Uterus (tissue), 4 donors: ENCODE measurements around the gene RREB1. TPM values are rescaled to one million over a fixed set of nuclear protein-coding genes. Genes with fewer than 3 reads are reported as not detected.

ENCODE experiments used
- DNase-seq, 2 donors: peaks; one replicate each; pipeline ENCODE4 v3.0.0-alpha.2; 2019 to 2020
- H3K27ac ChIP-seq, 2 donors: fragments of 200-600 bp; sonication (generic); 1 replicate in 1 of 2; 2 replicates in 1 of 2; pipeline ENCODE4 v1.5.1; 2016 to 2018
- H3K27me3 ChIP-seq, 2 donors: fragments of 200-600 bp; sonication (generic); one replicate each; pipeline ENCODE4 v1.5.1; 2018 to 2019; ENCODE audit warnings: control low read depth in 1 of 2
- H3K36me3 ChIP-seq, 2 donors: fragments of 200-600 bp; sonication (generic); one replicate each; pipeline ENCODE4 v1.5.1; 2019; ENCODE audit warnings: control low read depth in 1 of 2
- H3K4me1 ChIP-seq, 2 donors: fragments of 200-600 bp; sonication (generic); one replicate each; pipeline ENCODE4 v1.5.1; 2018 to 2019; ENCODE audit warnings: control low read depth in 1 of 2
- H3K4me3 ChIP-seq, 2 donors: fragments of 200-600 bp; sonication (generic); 1 replicate in 1 of 2; 2 replicates in 1 of 2; pipeline ENCODE4 v1.5.1; 2018 to 2019; ENCODE audit warnings: mild to moderate bottlenecking in 1 of 2
- H3K9me3 ChIP-seq, 2 donors: fragments of 200-600 bp; sonication (generic); one replicate each; pipeline ENCODE4 v1.5.1; 2019; ENCODE audit warnings: control low read depth in 1 of 2
- POLR2A ChIP-seq, 2 donors: fragments of 450-650 bp; IDR thresholded peaks; one replicate each; pipeline ENCODE4 v1.6.1; 2016; ENCODE audit warnings: antibody characterized with exemption in 2 of 2, mild to moderate bottlenecking in 1 of 2, moderate library complexity in 1 of 2
- intact Hi-C: fragments of 100-400 bp; cut with DNase I; formaldehyde crosslinking; loops from one replicate; pipeline ENCODE4 v1.15.1; 2023; ENCODE audit warnings: low total_unique reads
- total RNA-seq, 4 donors: library from RNA; depleted of rRNA in 3 of 4; stranded (reverse); fragments of >200 nt in 3 of 4; gene quantifications; one replicate each; pipeline versions ENCODE4 v1.1.0 to v1.2.4, GENCODE V29; 2014 to 2023
- TF ChIP-seq, protein P1 (sequence below), 4 experiments: fragments of 200-600 bp in 2 of 4; fragments of 450-650 bp in 2 of 4; sonication (generic) in 2 of 4; IDR thresholded peaks; one replicate each; pipeline ENCODE4 v1.5.1; 2016 to 2019; ENCODE audit warnings: antibody characterized with exemption in 4 of 4, mild to moderate bottlenecking in 2 of 4, moderate library complexity in 1 of 4
- donor health status: DM: yes; HTN: yes; CAD: no.

Gene RREB1
- total RNA-seq, 4 donors from 2014 or later, result 15.1 to 65.9 (median 22.7) TPM

DNA sequence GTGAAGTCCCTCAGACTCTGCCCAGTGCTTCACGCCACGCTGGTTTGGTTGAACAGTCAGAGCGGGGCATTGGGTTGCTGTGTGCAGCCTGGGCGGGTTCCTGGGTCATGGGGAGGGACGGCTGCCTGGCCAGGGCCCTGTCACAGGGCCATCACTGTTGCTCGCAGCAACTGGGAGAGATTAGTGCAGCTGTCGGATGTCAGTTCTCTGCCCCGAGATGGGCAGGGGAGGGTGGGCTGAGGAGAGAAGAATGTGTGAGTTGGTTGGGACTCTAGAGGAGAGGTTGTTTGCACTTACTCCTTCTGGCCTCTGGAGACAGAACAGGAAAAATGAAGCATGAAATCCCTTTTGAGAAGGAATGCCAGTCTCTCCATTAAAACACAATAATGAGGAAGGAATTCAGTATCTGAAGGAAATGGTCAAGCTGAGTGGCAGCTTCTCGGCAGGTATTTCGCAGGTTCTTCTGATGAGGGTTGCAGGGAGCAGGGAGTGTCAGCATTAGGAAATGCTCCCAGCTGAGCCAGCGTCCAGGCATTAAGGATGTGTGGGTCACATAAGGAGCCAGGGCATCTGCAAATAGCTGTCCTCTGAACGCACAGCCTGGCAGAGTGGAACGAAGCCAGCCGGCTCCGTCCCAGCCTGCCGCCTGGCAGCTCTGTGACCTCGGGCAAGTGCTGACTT, 109.3 kb downstream of the RREB1 start:
- Histone ChIP-seq H3K27ac (no peak overlapping the region), H3K36me3 (no peaks in the 10 kb centered on the region), H3K4me1 (no peaks in the 10 kb centered on the region), H3K27me3 (no peaks in the 10 kb centered on the region), H3K4me3 (no peak overlapping the region), H3K9me3 (no peaks in the 10 kb centered on the region)
- no peak for DNase-seq
- no peak for TF ChIP-seq POLR2A (IDR thresholded peaks at IDR 0.05)
- TF ChIP-seq, protein P1, sequence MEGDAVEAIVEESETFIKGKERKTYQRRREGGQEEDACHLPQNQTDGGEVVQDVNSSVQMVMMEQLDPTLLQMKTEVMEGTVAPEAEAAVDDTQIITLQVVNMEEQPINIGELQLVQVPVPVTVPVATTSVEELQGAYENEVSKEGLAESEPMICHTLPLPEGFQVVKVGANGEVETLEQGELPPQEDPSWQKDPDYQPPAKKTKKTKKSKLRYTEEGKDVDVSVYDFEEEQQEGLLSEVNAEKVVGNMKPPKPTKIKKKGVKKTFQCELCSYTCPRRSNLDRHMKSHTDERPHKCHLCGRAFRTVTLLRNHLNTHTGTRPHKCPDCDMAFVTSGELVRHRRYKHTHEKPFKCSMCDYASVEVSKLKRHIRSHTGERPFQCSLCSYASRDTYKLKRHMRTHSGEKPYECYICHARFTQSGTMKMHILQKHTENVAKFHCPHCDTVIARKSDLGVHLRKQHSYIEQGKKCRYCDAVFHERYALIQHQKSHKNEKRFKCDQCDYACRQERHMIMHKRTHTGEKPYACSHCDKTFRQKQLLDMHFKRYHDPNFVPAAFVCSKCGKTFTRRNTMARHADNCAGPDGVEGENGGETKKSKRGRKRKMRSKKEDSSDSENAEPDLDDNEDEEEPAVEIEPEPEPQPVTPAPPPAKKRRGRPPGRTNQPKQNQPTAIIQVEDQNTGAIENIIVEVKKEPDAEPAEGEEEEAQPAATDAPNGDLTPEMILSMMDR (IDR thresholded peaks at IDR 0.05), result no peak
- intact Hi-C loops, result no loop called here

DNA sequence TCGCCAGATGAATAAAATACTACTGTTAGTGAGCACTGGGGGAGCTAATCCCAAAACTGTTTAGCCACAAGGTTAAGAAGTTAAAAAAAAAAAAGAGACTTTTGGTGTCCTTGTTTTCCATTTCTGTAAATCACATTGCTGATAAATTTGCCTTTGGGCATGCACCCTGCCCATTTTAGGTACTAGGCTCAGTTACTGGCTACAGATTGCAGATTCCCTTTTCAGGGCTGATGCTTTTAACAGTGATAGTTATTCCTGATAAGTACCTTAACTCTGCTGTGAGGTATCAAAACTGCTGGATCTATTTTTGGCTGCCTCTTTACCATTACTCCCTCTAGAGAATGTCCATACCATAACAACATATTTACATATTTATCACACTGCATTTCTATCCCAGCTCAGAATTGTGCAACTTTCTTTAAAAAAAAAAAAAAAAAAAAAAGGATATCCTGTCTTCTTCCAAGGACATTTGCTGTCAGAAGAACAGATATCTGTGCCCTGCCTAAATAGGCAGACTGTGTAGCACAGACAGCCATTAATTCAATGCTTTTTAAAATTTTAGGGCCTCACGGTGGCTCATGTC, 110.7 kb downstream of the RREB1 start:
- no peak overlapping the region for H3K27ac ChIP-seq
- DNase-seq, result no peak
- H3K27me3 ChIP-seq, result no peaks in the 10 kb centered on the region
- intact Hi-C loops, result no loop called here
- no peak overlapping the region for H3K4me3 ChIP-seq
- TF ChIP-seq, protein P1 (IDR thresholded peaks at IDR 0.05), result no peak
- no peak for TF ChIP-seq POLR2A (IDR thresholded peaks at IDR 0.05)
- no peaks in the 10 kb centered on the region for H3K9me3 ChIP-seq
- no peaks in the 10 kb centered on the region for H3K4me1 ChIP-seq
- no peaks in the 10 kb centered on the region for H3K36me3 ChIP-seq

DNA sequence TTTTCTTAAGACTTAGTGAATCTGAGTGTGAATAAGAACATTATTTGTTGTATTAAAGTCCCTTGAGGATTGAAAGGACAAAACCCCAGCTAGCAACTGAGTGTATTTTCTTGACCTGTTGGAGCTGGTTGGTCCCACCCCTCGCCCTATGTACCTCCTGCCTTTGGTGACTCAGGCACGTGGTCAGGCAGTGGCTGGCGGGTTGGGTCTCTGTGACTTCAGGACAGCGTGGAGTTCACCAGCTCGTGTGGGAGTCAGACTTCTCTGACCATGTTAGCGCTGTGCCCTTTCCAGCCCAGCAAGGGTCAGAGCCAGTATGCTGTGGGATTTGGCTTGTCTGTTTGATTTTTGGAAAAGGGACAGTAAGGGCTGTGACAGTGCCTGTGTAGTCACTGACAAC, 111.5 kb downstream of the RREB1 start:
- Histone ChIP-seq H3K9me3 (no peaks in the 10 kb centered on the region), H3K27me3 (no peaks in the 10 kb centered on the region), H3K4me3 (no peak overlapping the region), H3K27ac (no peak overlapping the region), H3K36me3 (no peaks in the 10 kb centered on the region), H3K4me1 (no peaks in the 10 kb centered on the region)
- no peak for TF ChIP-seq POLR2A (IDR thresholded peaks at IDR 0.05)
- DNase-seq, result no peak
- intact Hi-C loops, result no loop called here

DNA sequence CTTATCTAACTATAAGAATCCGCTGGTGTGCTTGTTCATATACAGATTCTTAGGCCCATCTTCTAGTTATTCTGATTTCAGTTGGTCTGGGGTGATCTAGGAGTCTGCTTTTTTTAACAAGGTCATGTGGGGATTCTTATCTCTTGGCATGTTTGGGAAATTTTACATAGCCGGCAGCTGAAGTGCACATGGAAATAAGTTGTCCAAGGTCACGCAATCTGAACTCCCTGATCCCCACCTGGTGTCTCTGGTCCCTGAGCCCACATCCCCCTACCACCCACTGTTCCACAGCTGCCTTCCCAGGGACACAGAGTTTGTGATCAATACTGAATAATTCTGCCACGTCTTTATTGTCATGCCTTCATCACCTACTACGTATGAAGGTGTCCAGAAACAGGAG, 114.4 kb downstream of the RREB1 start:
- H3K9me3 ChIP-seq, result no peaks in the 10 kb centered on the region
- no peak for DNase-seq
- TF ChIP-seq POLR2A (IDR thresholded peaks at IDR 0.05), result no peak
- TF ChIP-seq, protein P1 (IDR thresholded peaks at IDR 0.05), result no peak
- no peaks in the 10 kb centered on the region for H3K27me3 ChIP-seq
- H3K36me3 ChIP-seq, result no peaks in the 10 kb centered on the region
- H3K4me3 ChIP-seq, result no peak overlapping the region
- peak overlapping the region in 1 of 2 donors; percentile 7 for H3K27ac ChIP-seq
- H3K4me1 ChIP-seq, result no peaks in the 10 kb centered on the region
- intact Hi-C loops, result no loop called here

DNA sequence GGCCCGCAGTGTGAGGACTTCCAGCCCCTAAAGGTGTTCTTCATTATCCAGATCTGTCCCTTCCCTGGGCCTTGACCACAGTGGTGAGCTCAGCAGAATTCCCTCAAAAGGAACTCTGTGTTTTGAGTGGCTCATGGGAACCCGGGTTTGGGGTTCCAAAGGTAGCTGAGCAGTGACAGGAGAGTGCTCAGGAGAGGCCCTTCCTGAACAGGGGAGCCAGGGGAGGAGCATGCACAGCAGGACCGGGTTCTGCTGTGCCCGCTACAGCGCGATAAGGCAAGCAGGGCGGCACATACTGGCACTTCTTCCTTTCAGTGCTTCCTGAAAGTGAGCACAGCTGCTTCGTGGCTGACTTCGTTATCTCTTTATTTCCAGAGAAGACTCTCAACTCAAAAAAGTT, 117.0 kb downstream of the RREB1 start:
- Histone ChIP-seq H3K36me3 (no peaks in the 10 kb centered on the region), H3K27me3 (no peaks in the 10 kb centered on the region), H3K4me3 (no peak overlapping the region), H3K9me3 (no peaks in the 10 kb centered on the region), H3K4me1 (no peaks in the 10 kb centered on the region), H3K27ac (no peak overlapping the region)
- TF ChIP-seq, protein P1 (IDR thresholded peaks at IDR 0.05), result no peak
- no peak for TF ChIP-seq POLR2A (IDR thresholded peaks at IDR 0.05)
- intact Hi-C loops, result no loop called here
- no peak for DNase-seq
